ENCODE data around the gene USP8.

Gene USP8

GRCh38 chr15:50546566-50546965 lies 122.4 kb downstream of the USP8 start, which contains the start of gene USP50:
USP50 (minus strand) TSS chr15:50546666; CDS start chr15:50546525, 141 bp downstream.
- no peak for DNase-seq

- no peak for DNase-seq
Observed at GRCh38 chr15:50549326-50549725, 125.1 kb downstream of the USP8 start.

- DNase-seq = no peak
Observed at GRCh38 chr15:50552238-50552637, 128.0 kb downstream of the USP8 start.

- DNase-seq = no peak
Observed at GRCh38 chr15:50556642-50557371, 132.6 kb downstream of the USP8 start.

GRCh38 chr15:50558012-50558411 lies 133.8 kb downstream of the USP8 start:
- no peak for DNase-seq

GRCh38 chr15:50562735-50563640 lies 138.8 kb downstream of the USP8 start:
- DNase-seq = no peak

- DNase-seq = no peak
Observed at GRCh38 chr15:50563756-50564155, 139.6 kb downstream of the USP8 start.

Measured in NCI-H2081 treated with DMSO at 0.1 percent for 48 hours (cell line).